Gastrocnemius medialis (tissue), 4 donors: ENCODE measurements around the gene SAP30BP. TPM values are rescaled to one million over a fixed set of nuclear protein-coding genes. Genes with fewer than 3 reads are reported as not detected.

ENCODE experiments used
- ATAC-seq, 2 donors: fragments of 150-250 bp; one replicate each; pipeline ENCODE4 v1.9.1; 2016
- DNase-seq, 2 donors: peaks; one replicate each; pipeline ENCODE4 v3.0.0-alpha.2; 2019
- H3K27ac ChIP-seq, 4 donors: fragments of 200-600 bp; sonication (generic); 1 replicate in 1 of 4; 2 replicates in 3 of 4; pipeline ENCODE4 v1.5.1; 2016 to 2018; ENCODE audit warnings: mild to moderate bottlenecking in 2 of 4, moderate library complexity in 1 of 4
- H3K27me3 ChIP-seq, 3 donors: fragments of 200-600 bp; sonication (generic) in 2 of 3; 1 replicate in 1 of 3; 2 replicates in 2 of 3; pipeline versions ENCODE4 v1.5.1 to v1.6.0; 2016 to 2019; ENCODE audit warnings: mild to moderate bottlenecking in 1 of 3, moderate library complexity in 1 of 3
- H3K36me3 ChIP-seq, 2 donors: fragments of 200-600 bp; sonication (generic) in 1 of 2; one replicate each; pipeline ENCODE4 v1.5.1; 2017 to 2018
- H3K4me1 ChIP-seq, 2 donors: fragments of 200-600 bp; sonication (generic) in 1 of 2; one replicate each; pipeline ENCODE4 v1.5.1; 2016 to 2017; ENCODE audit warnings: mild to moderate bottlenecking in 2 of 2
- H3K4me3 ChIP-seq, 4 donors: fragments of 200-600 bp; sonication (generic) in 3 of 4; 1 replicate in 1 of 4; 2 replicates in 3 of 4; pipeline ENCODE4 v1.5.1; 2016 to 2019; ENCODE audit warnings: mild to moderate bottlenecking in 2 of 4
- H3K9me3 ChIP-seq, 3 donors: fragments of 200-600 bp; sonication (generic) in 2 of 3; 1 replicate in 1 of 3; 2 replicates in 2 of 3; pipeline ENCODE4 v1.5.1; 2016 to 2019
- POLR2A ChIP-seq, 2 donors: fragments of 450-650 bp; IDR thresholded peaks; one replicate each; pipeline ENCODE4 v1.6.1; 2017; ENCODE audit warnings: antibody characterized with exemption in 2 of 2, mild to moderate bottlenecking in 2 of 2, moderate library complexity in 2 of 2
- in situ Hi-C, 4 donors: fragments of 200-750 bp; cut with MboI; loops; one replicate each; pipeline versions ENCODE4 v1.15.0 to v1.8.0; 2017; ENCODE audit warnings: low sequenced_read_pairs in 4 of 4
- intact Hi-C: fragments of 100-400 bp; cut with DNase I; formaldehyde crosslinking; loops from one replicate; pipeline ENCODE4 v1.15.1; 2023; ENCODE audit warnings: low total_unique reads
- total RNA-seq, 4 donors: library from RNA; depleted of rRNA; stranded (reverse); fragments of >200 nt; gene quantifications; one replicate each; pipeline versions ENCODE4 v1.1.0 to v1.2.3, GENCODE V29; 2016
- TF ChIP-seq, protein P1 (sequence below), 5 experiments: fragments of 450-650 bp in 3 of 5; fragments of 200-600 bp in 2 of 5; sonication (generic) in 2 of 5; IDR thresholded peaks in 4 of 5; conservative IDR thresholded peaks in 1 of 5; 1 replicate in 4 of 5; 2 replicates in 1 of 5; pipeline ENCODE4 v1.5.1; 2016 to 2019; ENCODE audit warnings: antibody characterized with exemption in 5 of 5, mild to moderate bottlenecking in 3 of 5, moderate library complexity in 3 of 5

The SAP30BP gene
- total RNA-seq, 4 donors from 2014 or later, result 42.0 to 64.0 (median 50.1) TPM

DNA sequence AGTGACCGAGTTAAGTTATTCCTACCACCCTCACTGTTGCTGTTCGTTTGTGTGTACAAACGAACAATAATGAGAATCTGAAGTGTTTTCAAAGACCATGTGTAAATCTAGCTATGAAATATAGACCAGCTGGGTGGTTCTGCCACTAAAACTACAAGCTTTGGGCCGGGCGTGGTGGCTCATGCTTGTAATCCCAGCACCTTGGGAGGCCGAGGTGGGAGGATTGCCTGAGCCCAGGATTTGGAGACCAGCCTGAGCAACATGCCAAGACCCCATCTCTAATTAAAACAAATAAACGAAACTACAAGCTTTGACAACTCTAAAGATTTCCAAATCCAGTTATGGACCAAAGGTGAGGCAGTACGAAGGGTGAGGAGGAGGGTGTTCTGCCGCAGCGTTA, 1.2 kb upstream of the SAP30BP start:
- H3K4me3 ChIP-seq, result peak overlapping the region; percentile 84 to 98 (median 89)
- TF ChIP-seq POLR2A (IDR thresholded peaks at IDR 0.05), result no peak
- TF ChIP-seq, protein P1, sequence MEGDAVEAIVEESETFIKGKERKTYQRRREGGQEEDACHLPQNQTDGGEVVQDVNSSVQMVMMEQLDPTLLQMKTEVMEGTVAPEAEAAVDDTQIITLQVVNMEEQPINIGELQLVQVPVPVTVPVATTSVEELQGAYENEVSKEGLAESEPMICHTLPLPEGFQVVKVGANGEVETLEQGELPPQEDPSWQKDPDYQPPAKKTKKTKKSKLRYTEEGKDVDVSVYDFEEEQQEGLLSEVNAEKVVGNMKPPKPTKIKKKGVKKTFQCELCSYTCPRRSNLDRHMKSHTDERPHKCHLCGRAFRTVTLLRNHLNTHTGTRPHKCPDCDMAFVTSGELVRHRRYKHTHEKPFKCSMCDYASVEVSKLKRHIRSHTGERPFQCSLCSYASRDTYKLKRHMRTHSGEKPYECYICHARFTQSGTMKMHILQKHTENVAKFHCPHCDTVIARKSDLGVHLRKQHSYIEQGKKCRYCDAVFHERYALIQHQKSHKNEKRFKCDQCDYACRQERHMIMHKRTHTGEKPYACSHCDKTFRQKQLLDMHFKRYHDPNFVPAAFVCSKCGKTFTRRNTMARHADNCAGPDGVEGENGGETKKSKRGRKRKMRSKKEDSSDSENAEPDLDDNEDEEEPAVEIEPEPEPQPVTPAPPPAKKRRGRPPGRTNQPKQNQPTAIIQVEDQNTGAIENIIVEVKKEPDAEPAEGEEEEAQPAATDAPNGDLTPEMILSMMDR (IDR thresholded peaks at IDR 0.05 in 4 of 5, conservative IDR thresholded peaks at IDR 0.05 in 1 of 5), result no peak
- H3K4me1 ChIP-seq, result peaks cover 20 to 21% of the 10 kb centered on the region in 2 donors
- intact Hi-C loops (loop anchor here (2.0 kb wide), 1 partner anchor 33 kb away; the partner anchor contains the start of gene SMIM5), in situ Hi-C loops (no loop called here)
- no peak for ATAC-seq
- no peaks in the 10 kb centered on the region for H3K9me3 ChIP-seq
- no peak overlapping the region for H3K27ac ChIP-seq
- no peak for DNase-seq
- peaks cover 0 to 39% of the 10 kb centered on the region in 2 donors for H3K36me3 ChIP-seq
- H3K27me3 ChIP-seq, result no peaks in the 10 kb centered on the region

DNA sequence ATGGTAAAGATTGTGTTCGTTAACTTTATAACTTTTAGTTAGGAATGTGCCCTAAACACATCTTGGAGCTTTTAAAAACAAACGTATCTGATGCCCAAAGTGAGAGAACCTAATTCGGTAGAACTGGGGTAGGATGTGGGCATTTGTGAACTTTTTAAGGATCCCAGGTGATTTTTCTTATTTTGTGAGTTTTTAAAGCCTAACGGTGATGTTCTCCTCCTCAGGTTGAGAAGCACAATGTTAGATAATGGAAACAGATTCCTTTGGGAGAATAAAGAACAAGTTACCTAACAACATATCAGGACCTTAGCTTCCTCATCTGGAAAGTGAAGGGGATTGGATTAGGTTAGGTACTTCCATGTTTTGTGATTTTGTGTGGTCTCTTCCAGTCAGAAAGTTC, 687 bp downstream of the SAP30BP start:
- Histone ChIP-seq H3K27me3 (no peaks in the 10 kb centered on the region), H3K9me3 (no peaks in the 10 kb centered on the region), H3K4me1 (peaks cover 20 to 21% of the 10 kb centered on the region in 2 donors), H3K27ac (peak overlapping the region; percentile 83 to 88 (median 84)), H3K4me3 (peak overlapping the region; percentile 84 to 98 (median 89)), H3K36me3 (peaks cover 0 to 36% of the 10 kb centered on the region in 2 donors)
- intact Hi-C loops (loop anchor here (2.0 kb wide), 1 partner anchor 35 kb away; the partner anchor contains the start of gene SMIM5), in situ Hi-C loops (no loop called here)
- ATAC-seq, result no peak
- no peak for TF ChIP-seq POLR2A (IDR thresholded peaks at IDR 0.05)
- TF ChIP-seq, protein P1 (IDR thresholded peaks at IDR 0.05 in 4 of 5, conservative IDR thresholded peaks at IDR 0.05 in 1 of 5), result no peak
- no peak for DNase-seq

DNA sequence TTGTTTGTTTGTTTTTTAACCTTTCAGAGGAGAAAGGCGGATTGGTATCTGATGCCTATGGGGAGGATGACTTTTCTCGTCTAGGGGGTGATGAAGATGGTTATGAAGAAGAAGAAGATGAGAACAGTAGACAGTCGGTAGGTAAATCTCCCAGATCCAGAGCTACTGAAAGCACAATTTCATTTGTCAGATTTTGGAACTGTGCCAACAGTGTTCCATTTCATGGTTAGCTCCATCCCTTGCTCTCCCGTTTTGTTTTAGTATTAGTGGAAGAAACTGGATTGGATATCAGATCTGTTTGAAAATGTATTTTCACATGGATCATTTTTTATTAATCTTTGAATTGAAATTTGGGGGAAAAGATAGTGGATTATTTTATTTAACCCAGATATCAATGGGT, 1.4 kb downstream of the SAP30BP start:
- ATAC-seq (no peak), DNase-seq (no peak)
- H3K9me3 ChIP-seq, result no peaks in the 10 kb centered on the region
- peaks cover 0 to 36% of the 10 kb centered on the region in 2 donors for H3K36me3 ChIP-seq
- intact Hi-C loops, result no loop called here
- peak overlapping the region in 2 of 4 donors; percentile 90 to 98 for H3K4me3 ChIP-seq
- H3K4me1 ChIP-seq, result peaks cover 20 to 21% of the 10 kb centered on the region in 2 donors
- H3K27ac ChIP-seq, result no peak overlapping the region
- TF ChIP-seq POLR2A (IDR thresholded peaks at IDR 0.05), result no peak
- TF ChIP-seq, protein P1 (IDR thresholded peaks at IDR 0.05 in 4 of 5, conservative IDR thresholded peaks at IDR 0.05 in 1 of 5), result no peak
- in situ Hi-C loops, result no loop called here
- no peaks in the 10 kb centered on the region for H3K27me3 ChIP-seq

DNA sequence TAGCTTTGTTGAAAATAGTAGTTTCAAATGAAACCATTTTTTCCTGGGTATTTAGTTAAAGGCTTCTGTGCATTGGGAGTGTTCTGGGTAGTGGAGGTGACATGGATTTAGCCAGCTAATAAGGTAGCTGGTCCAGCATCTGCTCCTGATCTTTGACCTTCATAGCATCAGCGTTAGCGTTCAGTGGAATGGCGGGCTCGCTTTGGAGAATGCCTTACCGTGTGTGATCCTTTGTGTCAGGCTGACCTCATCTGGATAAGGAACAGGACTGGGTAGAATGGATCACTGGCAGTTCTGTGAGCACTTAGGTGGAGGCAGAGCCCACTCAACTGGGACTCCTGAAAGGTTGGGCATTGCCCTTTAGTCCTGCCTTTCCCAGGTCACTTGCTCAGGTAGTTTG, 3.7 kb downstream of the SAP30BP start:
- in situ Hi-C loops (loop anchor here in 2 of 4 donors (5.0 kb wide), 2 partner anchors 76 to 81 kb away; no protein-coding TSS in a partner anchor), intact Hi-C loops (no loop called here)
- no peak for DNase-seq
- Histone ChIP-seq H3K4me1 (peaks cover 22 to 24% of the 10 kb centered on the region in 2 donors), H3K27me3 (no peaks in the 10 kb centered on the region), H3K27ac (no peak overlapping the region), H3K36me3 (peaks cover 2 to 36% of the 10 kb centered on the region in 2 donors), H3K9me3 (no peaks in the 10 kb centered on the region), H3K4me3 (no peak overlapping the region)
- no peak for ATAC-seq
- TF ChIP-seq, protein P1 (IDR thresholded peaks at IDR 0.05 in 4 of 5, conservative IDR thresholded peaks at IDR 0.05 in 1 of 5), result no peak
- no peak for TF ChIP-seq POLR2A (IDR thresholded peaks at IDR 0.05)
